ENCODE measurements around the gene RAB44.

RAB44 gene

DNA sequence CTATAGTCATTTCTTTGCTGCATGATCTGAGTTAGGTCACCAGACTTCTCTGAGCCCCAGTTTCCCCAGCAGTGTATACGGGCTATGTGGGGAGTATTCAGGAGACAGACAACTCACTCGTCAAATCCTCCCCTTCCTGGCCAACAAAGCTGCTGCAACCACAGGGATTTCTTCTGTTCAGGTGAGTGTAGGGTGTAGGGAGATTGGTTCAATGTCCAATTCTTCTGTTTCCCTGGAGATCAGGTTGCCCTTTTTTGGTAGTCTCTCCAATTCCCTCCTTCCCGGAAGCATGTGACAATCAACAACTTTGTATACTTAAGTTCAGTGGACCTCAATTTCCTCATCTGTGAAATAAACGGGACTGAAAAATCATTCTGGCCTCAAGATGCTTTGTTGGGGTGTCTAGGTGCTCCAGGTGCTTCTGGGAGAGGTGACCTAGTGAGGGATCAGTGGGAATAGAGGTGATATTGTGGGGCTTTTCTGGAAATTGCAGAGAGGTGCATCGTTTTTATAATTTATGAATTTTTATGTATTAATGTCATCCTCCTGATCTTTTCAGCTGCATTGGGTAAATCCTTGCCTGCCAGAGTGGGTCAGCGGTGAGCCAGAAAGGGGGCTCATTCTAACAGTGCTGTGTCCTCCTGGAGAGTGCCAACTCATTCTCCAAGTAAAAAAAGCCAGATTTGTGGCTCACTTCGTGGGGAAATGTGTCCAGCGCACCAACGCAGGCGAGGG is 19.7 kb upstream of the RAB44 start:
- DNase-seq (ENCODE audit: low read depth) = no peak
- H3K4me3 ChIP-seq (ENCODE audit: low read length) = peak overlapping the region; percentile 29
- TF ChIP-seq, protein P1, sequence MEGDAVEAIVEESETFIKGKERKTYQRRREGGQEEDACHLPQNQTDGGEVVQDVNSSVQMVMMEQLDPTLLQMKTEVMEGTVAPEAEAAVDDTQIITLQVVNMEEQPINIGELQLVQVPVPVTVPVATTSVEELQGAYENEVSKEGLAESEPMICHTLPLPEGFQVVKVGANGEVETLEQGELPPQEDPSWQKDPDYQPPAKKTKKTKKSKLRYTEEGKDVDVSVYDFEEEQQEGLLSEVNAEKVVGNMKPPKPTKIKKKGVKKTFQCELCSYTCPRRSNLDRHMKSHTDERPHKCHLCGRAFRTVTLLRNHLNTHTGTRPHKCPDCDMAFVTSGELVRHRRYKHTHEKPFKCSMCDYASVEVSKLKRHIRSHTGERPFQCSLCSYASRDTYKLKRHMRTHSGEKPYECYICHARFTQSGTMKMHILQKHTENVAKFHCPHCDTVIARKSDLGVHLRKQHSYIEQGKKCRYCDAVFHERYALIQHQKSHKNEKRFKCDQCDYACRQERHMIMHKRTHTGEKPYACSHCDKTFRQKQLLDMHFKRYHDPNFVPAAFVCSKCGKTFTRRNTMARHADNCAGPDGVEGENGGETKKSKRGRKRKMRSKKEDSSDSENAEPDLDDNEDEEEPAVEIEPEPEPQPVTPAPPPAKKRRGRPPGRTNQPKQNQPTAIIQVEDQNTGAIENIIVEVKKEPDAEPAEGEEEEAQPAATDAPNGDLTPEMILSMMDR (conservative IDR thresholded peaks at IDR 0.05; ENCODE audit: low read depth, low read length) = no peak

DNA sequence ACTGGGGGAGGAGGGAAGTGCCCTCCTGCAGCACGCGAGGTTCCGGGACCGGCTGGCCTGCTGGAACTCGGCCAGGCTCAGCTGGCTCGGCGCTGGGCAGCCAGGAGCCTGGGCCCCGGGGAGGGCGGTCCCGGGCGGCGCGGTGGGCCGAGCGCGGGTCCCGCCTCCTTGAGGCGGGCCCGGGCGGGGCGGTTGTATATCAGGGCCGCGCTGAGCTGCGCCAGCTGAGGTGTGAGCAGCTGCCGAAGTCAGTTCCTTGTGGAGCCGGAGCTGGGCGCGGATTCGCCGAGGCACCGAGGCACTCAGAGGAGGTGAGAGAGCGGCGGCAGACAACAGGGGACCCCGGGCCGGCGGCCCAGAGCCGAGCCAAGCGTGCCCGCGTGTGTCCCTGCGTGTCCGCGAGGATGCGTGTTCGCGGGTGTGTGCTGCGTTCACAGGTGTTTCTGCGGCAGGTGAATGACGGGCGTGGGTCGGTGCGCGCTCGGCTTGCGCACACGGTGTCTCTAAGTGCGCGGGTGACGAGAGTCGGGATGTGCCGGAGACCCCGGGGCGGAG is 19.1 kb upstream of the RAB44 start, which contains the start of gene CDKN1A:
CDKN1A (plus strand) TSS at position 227 of the 555 bp plus-strand sequence. CDS start 5,388 bp downstream, outside the sequence.
- H3K4me3 ChIP-seq (ENCODE audit: low read length) = peak within 1 kb of the TSS; percentile 89
- TF ChIP-seq, protein P1 (conservative IDR thresholded peaks at IDR 0.05; ENCODE audit: low read depth, low read length) = no peak
- DNase-seq (ENCODE audit: low read depth) = no peak

DNA sequence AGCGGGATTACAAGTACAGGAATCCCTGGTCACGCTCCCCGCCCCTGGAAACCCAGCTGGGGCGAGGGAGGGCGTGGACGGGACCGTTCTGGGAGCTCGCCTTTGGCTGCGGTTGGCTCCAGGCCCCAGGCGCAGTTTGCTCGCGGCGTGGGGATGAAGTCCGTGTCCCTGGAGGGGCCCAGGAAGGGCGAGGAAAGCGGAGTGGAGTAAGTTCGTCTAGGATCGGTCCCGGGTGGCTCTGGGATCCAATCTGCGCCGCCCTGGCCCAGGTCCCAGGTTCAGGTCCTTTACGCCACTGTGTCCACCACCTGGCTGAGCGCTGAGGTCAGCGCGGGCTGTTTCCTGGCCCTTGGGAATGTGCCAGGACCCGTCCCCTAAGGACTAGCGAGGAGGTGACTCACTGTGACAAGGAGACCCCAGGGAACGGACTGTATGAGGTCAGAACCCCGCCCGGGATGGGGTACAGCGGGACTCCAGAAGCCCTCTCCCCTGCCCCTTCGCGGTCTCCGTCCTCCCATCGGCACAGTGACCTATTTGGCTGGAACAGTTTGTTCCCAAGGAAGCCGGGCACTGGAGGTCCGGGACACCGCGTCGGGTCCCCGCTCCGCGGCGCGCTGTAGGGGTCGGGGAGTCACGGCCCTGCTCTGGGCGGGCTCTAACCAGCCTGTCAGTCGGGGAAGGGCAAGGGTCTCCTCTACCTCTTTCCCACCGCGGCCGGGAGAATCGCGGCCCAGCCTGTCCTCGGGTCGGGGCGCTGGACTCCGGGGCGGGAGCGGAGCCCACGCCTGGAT is 18.4 kb upstream of the RAB44 start:
- H3K4me3 ChIP-seq (ENCODE audit: low read length) = peak overlapping the region; percentile 89
- DNase-seq (ENCODE audit: low read depth) = no peak
- TF ChIP-seq, protein P1 (conservative IDR thresholded peaks at IDR 0.05; ENCODE audit: low read depth, low read length) = no peak

- no peak for DNase-seq (ENCODE audit: low read depth)
- H3K4me3 ChIP-seq (ENCODE audit: low read length) = peak overlapping the region; percentile 29
- TF ChIP-seq, protein P1 (conservative IDR thresholded peaks at IDR 0.05; ENCODE audit: low read depth, low read length) = no peak
Observed at GRCh38 chr6:36682328-36683144, 15.1 kb upstream of the RAB44 start.

DNA sequence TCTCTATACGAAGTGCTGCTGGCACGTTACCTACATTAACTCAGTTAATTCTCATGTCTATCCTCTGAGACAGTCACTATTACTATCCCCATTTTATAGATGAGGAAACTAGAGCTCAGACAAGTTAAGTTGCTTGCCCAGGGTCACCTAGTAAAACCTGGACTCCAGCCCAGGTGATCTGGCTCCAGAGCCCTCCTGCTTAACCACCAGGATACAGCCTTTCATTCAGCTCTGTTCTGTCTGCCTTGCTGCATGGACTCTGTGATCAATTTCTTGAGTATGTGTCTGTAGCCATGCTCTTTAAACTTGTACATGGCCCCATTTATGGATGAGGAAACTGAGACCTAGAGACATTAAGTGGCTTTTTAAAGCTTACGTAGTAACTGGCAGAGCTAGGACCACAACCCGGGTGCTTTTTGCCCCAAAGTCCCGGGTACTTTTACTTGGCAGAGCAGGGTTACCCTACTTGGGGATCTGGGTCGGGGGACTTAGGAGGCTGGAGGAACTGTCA is 14.4 kb upstream of the RAB44 start:
- DNase-seq (ENCODE audit: low read depth) = no peak
- H3K4me3 ChIP-seq (ENCODE audit: low read length) = no peak overlapping the region
- TF ChIP-seq, protein P1 (conservative IDR thresholded peaks at IDR 0.05; ENCODE audit: low read depth, low read length) = no peak

GRCh38 chr6:36683656-36684446 is 13.8 kb upstream of the RAB44 start:
- DNase-seq (ENCODE audit: low read depth) = no peak
- TF ChIP-seq, protein P1 (conservative IDR thresholded peaks at IDR 0.05; ENCODE audit: low read depth, low read length) = no peak
- H3K4me3 ChIP-seq (ENCODE audit: low read length) = no peak overlapping the region
